ENCODE results near the gene DENND1B.

The DENND1B gene

GRCh38 chr1:197462539-197462938, 312.7 kb downstream of the DENND1B start:
- DNase-seq = no peak

Measured in stimulated activated CD4-positive, alpha-beta T cell treated with anti-CD3 and anti-CD28 coated beads, Interleukin-12 subunit alpha, Interleukin-12 subunit beta, amount 100 ng/mL, for 4 hours (primary cell).